Measurements from ENCODE around the gene ALKBH3.

Gene ALKBH3

DNA sequence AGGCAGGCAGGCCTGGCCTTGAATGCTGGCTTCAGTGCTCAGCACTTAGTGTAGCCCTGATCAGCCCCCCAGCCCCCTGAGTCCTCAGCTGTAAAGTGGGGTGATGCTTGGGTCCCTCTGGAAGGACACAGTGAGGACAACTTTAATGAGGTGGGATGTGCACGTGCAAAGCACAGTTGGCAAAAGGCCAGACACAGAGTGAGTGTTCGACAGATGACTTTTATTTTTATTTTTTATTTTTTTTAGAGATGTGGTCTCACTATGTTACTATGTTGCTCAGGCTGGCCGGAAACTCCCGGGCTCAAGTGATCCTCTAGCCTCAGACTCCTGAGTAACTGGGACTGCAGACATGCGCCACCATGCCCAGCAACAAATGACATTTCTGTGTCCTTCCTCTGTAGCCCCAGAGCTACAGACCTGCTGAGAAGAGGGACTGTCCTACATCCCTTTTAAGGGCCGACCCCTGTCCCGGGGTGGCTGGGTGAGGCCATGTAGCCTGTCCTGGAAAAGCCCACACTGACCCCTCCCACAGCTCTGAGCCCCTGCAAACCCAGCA, 54.9 kb downstream of the ALKBH3 start:
- peaks cover 1% of the 10 kb centered on the region for H3K9me3 ChIP-seq (ENCODE audit: insufficient read depth, low read depth, low read length)
- no CpG with 5 or more reads among the region's 7 CpGs for WGBS (ENCODE audit: extremely low coverage, insufficient coverage, insufficient read length)
- H3K4ac ChIP-seq (ENCODE audit: low read depth, low read length): no peak overlapping the region
- no peak overlapping the region for H3K9ac ChIP-seq (ENCODE audit: low read length)
- no peak overlapping the region for H2BK12ac ChIP-seq (ENCODE audit: low read length)
- no peaks in the 10 kb centered on the region for H3K79me1 ChIP-seq (ENCODE audit: low read length)
- H2BK5ac ChIP-seq (ENCODE audit: low read depth, low read length, poor library complexity): no peak overlapping the region
- no peak overlapping the region for H3K4me3 ChIP-seq (ENCODE audit: low read depth, low read length)
- no peak overlapping the region for H4K8ac ChIP-seq (ENCODE audit: low read depth, low read length)
- H3K4me2 ChIP-seq (ENCODE audit: low read length): no peak overlapping the region
- peaks cover 10 to 13% of the 10 kb centered on the region in 2 experiments for H3K4me1 ChIP-seq (ENCODE audit: control insufficient read depth in 1 of 2, insufficient read depth in 2 of 2, low read length in 2 of 2)
- no peak overlapping the region for H2BK120ac ChIP-seq (ENCODE audit: insufficient read depth, low read length, poor library complexity)
- DNase-seq: no peak
- H4K12ac ChIP-seq (ENCODE audit: low read depth, low read length): no peak overlapping the region
- no peak overlapping the region for H3K18ac ChIP-seq (ENCODE audit: low read length)
- H4K91ac ChIP-seq (ENCODE audit: low read depth, low read length): no peak overlapping the region
- H3K23ac ChIP-seq (ENCODE audit: low read length): no peak overlapping the region
- no peaks in the 10 kb centered on the region for H3K36me3 ChIP-seq (ENCODE audit: control insufficient read depth in 1 of 2, insufficient read depth in 2 of 2, low read length in 2 of 2)
- no peak overlapping the region for H2AFZ ChIP-seq (ENCODE audit: insufficient read depth, low read length, poor library complexity)
- H3K79me2 ChIP-seq (ENCODE audit: control insufficient read depth, insufficient read depth, low read length, poor library complexity): no peaks in the 10 kb centered on the region
- no peak overlapping the region for H3K27ac ChIP-seq (ENCODE audit: low read depth, low read length)
- H2AK5ac ChIP-seq (ENCODE audit: low read length): no peak overlapping the region
- H3K14ac ChIP-seq (ENCODE audit: low read length): no peak overlapping the region
- no peaks in the 10 kb centered on the region for H3K27me3 ChIP-seq (ENCODE audit: insufficient read depth, low read length)

DNA sequence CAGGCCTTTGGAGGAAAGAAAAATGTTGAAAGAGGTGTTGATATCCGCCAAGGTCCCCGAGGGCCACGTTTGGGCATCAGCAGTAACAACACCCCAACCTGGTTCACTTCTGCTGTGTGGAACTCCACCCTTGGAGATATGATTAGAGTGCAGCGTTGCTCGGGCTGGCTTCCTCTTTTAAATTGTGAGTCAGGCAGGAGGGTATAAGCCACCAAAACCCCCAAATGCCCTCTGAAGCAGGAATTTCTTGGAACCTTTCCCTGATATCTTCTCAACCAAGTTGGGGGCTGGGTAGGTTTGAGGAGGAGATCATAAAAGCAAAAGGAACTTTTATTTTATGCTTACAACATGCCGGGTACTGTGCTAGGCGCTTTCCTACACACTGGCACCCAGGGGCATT, 55.4 kb downstream of the ALKBH3 start:
- Histone ChIP-seq H3K14ac (ENCODE audit: low read length) (no peak overlapping the region), H2AK5ac (ENCODE audit: low read length) (no peak overlapping the region), H3K27me3 (ENCODE audit: insufficient read depth, low read length) (peaks cover under 1% of the 10 kb centered on the region), H3K4me2 (ENCODE audit: low read length) (no peak overlapping the region), H4K91ac (ENCODE audit: low read depth, low read length) (no peak overlapping the region), H2BK5ac (ENCODE audit: low read depth, low read length, poor library complexity) (no peak overlapping the region), H3K23ac (ENCODE audit: low read length) (no peak overlapping the region), H4K12ac (ENCODE audit: low read depth, low read length) (no peak overlapping the region), H3K4me3 (ENCODE audit: low read depth, low read length) (no peak overlapping the region), H3K9ac (ENCODE audit: low read length) (no peak overlapping the region), H3K4ac (ENCODE audit: low read depth, low read length) (no peak overlapping the region), H2BK12ac (ENCODE audit: low read length) (no peak overlapping the region), H3K18ac (ENCODE audit: low read length) (no peak overlapping the region), H3K27ac (ENCODE audit: low read depth, low read length) (no peak overlapping the region), H3K9me3 (ENCODE audit: insufficient read depth, low read depth, low read length) (peaks cover 1% of the 10 kb centered on the region), H3K79me1 (ENCODE audit: low read length) (no peaks in the 10 kb centered on the region), H2BK120ac (ENCODE audit: insufficient read depth, low read length, poor library complexity) (no peak overlapping the region), H2AFZ (ENCODE audit: insufficient read depth, low read length, poor library complexity) (no peak overlapping the region), H3K79me2 (ENCODE audit: control insufficient read depth, insufficient read depth, low read length, poor library complexity) (no peaks in the 10 kb centered on the region), H4K8ac (ENCODE audit: low read depth, low read length) (no peak overlapping the region), H3K36me3 (ENCODE audit: control insufficient read depth in 1 of 2, insufficient read depth in 2 of 2, low read length in 2 of 2) (no peaks in the 10 kb centered on the region), H3K4me1 (ENCODE audit: control insufficient read depth in 1 of 2, insufficient read depth in 2 of 2, low read length in 2 of 2) (peaks cover 7 to 12% of the 10 kb centered on the region in 2 experiments)
- no CpG with 5 or more reads among the region's 7 CpGs for WGBS (ENCODE audit: extremely low coverage, insufficient coverage, insufficient read length)
- no peak for DNase-seq

DNA sequence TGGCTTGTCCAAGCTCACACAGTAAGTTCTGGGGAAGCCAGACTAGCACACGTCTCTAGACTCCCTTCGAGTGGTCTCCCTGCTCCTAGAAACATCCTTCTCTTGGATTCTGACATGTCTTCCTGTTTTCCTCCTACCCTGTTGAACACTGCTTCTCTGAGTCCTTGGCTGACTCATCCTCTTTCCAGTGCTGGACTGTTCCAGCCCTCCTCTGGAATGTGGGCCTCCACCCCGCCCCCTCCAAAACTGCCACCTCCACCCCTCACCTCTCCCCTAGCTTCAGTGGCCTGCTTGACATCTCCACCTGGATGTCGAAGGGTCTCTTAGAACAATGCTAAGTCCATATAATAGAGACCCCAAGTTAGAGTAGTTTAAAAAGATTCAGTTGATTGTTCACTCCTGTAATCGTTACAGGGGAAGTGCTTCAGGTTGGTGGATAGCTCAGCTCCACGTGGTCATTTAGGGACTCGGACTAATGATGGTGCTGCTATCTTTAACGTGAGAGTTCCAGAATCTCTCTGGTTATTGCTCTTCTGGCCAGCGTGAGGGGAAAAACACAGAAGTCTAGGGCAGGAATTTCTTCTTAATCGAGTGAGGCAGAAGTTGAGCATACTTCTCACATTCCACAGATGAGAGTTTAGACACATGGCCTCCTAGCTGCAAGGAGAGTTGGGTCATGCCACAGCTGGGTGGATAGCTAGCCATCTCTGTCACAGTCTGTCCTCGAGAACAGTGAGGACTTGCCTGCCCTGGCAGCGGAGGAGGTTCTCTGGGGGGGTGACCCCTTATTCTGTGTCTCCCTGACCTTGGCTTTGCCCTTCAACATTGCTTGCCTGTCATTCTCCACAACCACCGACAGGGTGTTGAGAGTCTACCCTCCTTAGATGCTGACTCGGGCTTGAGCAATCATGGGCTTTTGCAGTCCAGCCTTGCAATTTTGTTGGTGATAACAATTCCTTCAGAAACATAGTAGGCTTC, 57.1 kb downstream of the ALKBH3 start:
- DNase-seq: peak; percentile 62 to 83
- H3K18ac ChIP-seq (ENCODE audit: low read length): no peak overlapping the region
- no peak overlapping the region for H2AFZ ChIP-seq (ENCODE audit: insufficient read depth, low read length, poor library complexity)
- no peak overlapping the region for H3K14ac ChIP-seq (ENCODE audit: low read length)
- H3K79me1 ChIP-seq (ENCODE audit: low read length): peaks cover 2% of the 10 kb centered on the region
- no peak overlapping the region for H4K91ac ChIP-seq (ENCODE audit: low read depth, low read length)
- peaks cover 7 to 9% of the 10 kb centered on the region in 2 experiments for H3K4me1 ChIP-seq (ENCODE audit: control insufficient read depth in 1 of 2, insufficient read depth in 2 of 2, low read length in 2 of 2)
- H4K8ac ChIP-seq (ENCODE audit: low read depth, low read length): no peak overlapping the region
- no peaks in the 10 kb centered on the region for H3K79me2 ChIP-seq (ENCODE audit: control insufficient read depth, insufficient read depth, low read length, poor library complexity)
- no peaks in the 10 kb centered on the region for H3K36me3 ChIP-seq (ENCODE audit: control insufficient read depth in 1 of 2, insufficient read depth in 2 of 2, low read length in 2 of 2)
- no peak overlapping the region for H2BK120ac ChIP-seq (ENCODE audit: insufficient read depth, low read length, poor library complexity)
- H3K4me3 ChIP-seq (ENCODE audit: low read depth, low read length): no peak overlapping the region
- peaks cover 14% of the 10 kb centered on the region for H3K27me3 ChIP-seq (ENCODE audit: insufficient read depth, low read length)
- H3K27ac ChIP-seq (ENCODE audit: low read depth, low read length): no peak overlapping the region
- H3K4me2 ChIP-seq (ENCODE audit: low read length): no peak overlapping the region
- H3K23ac ChIP-seq (ENCODE audit: low read length): no peak overlapping the region
- no peak overlapping the region for H2BK12ac ChIP-seq (ENCODE audit: low read length)
- no peak overlapping the region for H4K12ac ChIP-seq (ENCODE audit: low read depth, low read length)
- no peak overlapping the region for H3K4ac ChIP-seq (ENCODE audit: low read depth, low read length)
- no CpG with 5 or more reads among the region's 14 CpGs for WGBS (ENCODE audit: extremely low coverage, insufficient coverage, insufficient read length)
- H3K9me3 ChIP-seq (ENCODE audit: insufficient read depth, low read depth, low read length): peaks cover 1% of the 10 kb centered on the region
- no peak overlapping the region for H2BK5ac ChIP-seq (ENCODE audit: low read depth, low read length, poor library complexity)
- no peak overlapping the region for H3K9ac ChIP-seq (ENCODE audit: low read length)
- H2AK5ac ChIP-seq (ENCODE audit: low read length): no peak overlapping the region

DNA sequence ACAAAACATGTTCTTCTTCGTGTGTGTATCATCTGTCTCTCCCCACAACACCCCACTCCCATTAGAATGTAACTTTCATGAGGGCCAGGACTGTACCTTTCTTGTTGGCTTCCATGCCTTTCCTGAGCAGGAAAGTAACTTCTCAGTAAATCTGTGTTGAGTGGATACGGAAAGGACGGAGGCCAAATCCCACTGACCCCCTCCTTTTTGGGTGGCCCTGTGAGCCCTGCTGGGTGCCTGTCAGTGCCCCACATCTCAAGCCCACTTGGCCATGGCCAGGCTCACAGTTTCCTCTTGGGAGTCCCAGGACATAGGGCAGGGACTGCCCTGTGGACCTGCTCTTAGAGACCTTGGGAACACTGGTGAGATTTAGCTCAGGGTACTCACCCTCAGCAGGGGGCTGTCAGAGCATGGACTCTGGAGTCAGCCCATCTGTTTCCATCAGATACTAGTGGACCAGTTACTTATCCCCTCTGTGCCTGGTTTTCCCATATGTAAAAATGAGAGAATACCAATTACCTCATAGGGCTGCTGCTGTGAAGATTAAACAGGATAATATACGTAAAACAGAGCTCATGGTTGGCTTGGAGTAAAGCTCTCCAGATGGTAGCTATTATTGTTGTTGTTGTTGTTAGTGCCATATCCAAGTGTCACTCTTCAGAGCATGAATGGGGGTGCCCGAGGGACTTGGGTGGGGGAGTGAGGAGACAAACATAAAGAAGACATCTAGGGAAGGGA, 60.8 kb downstream of the ALKBH3 start:
- Histone ChIP-seq H2BK12ac (ENCODE audit: low read length) (no peak overlapping the region), H3K27me3 (ENCODE audit: insufficient read depth, low read length) (peaks cover 32% of the 10 kb centered on the region), H3K9me3 (ENCODE audit: insufficient read depth, low read depth, low read length) (peaks cover 2% of the 10 kb centered on the region), H3K4me2 (ENCODE audit: low read length) (peak overlapping the region; percentile 81), H3K4ac (ENCODE audit: low read depth, low read length) (no peak overlapping the region), H3K36me3 (ENCODE audit: control insufficient read depth in 1 of 2, insufficient read depth in 2 of 2, low read length in 2 of 2) (no peaks in the 10 kb centered on the region), H2AFZ (ENCODE audit: insufficient read depth, low read length, poor library complexity) (no peak overlapping the region), H3K9ac (ENCODE audit: low read length) (no peak overlapping the region), H3K4me1 (ENCODE audit: control insufficient read depth in 1 of 2, insufficient read depth in 2 of 2, low read length in 2 of 2) (peaks cover 19 to 21% of the 10 kb centered on the region in 2 experiments), H4K8ac (ENCODE audit: low read depth, low read length) (no peak overlapping the region), H3K23ac (ENCODE audit: low read length) (no peak overlapping the region), H3K18ac (ENCODE audit: low read length) (no peak overlapping the region), H3K4me3 (ENCODE audit: low read depth, low read length) (no peak overlapping the region), H2AK5ac (ENCODE audit: low read length) (no peak overlapping the region), H2BK120ac (ENCODE audit: insufficient read depth, low read length, poor library complexity) (no peak overlapping the region), H4K91ac (ENCODE audit: low read depth, low read length) (no peak overlapping the region), H3K79me2 (ENCODE audit: control insufficient read depth, insufficient read depth, low read length, poor library complexity) (no peaks in the 10 kb centered on the region), H3K27ac (ENCODE audit: low read depth, low read length) (no peak overlapping the region), H3K79me1 (ENCODE audit: low read length) (peaks cover 2% of the 10 kb centered on the region), H3K14ac (ENCODE audit: low read length) (no peak overlapping the region), H2BK5ac (ENCODE audit: low read depth, low read length, poor library complexity) (no peak overlapping the region), H4K12ac (ENCODE audit: low read depth, low read length) (no peak overlapping the region)
- no CpG with 5 or more reads among the region's 5 CpGs for WGBS (ENCODE audit: extremely low coverage, insufficient coverage, insufficient read length)
- DNase-seq: no peak

Data from trophoblast cell (in vitro differentiated cells and primary cell).